ENCODE data around the gene TMEM108.

TMEM108 gene

GRCh38 chr3:133440652-133441051, 402.5 kb downstream of the TMEM108 start:
- no peak for DNase-seq

DNA sequence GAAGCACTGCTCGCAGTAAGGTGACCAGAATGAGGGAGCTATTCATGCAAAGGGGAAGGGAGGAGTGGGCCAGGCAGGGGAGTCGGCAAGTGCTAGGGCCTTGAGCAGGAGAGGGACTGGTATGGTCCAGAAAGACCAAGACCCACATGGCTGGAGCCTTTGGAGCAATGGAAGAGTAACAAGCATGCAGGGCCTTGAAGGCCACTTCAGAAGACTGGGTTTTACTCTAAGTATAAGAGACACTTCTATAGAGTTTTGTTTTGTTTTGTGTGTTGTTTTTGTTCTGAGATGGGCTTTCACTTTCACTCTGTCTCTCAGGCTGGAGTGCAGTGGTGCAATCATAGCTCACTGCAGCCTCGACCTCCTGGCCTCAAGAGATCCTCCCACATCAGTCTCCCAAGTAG, 403.7 kb downstream of the TMEM108 start:
- no peak for DNase-seq

DNA sequence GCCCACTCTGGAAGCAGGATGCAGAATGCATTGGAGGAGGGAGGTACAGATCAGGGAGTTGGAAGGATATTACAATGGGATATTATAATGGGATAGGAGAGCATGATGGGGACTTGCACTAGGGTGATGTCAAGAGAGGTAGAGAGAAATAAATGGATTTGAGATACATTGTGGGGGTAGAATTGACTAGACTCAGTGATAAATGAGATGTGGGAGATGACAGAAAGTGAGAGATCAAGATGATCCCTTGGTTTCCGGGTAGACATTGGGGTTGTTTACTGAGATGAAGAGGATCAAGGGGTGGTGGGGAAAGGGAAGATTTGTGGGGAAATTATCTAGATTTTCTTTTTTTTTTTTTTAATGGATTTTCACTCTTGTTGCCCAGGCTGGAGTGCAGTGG, 404.3 kb downstream of the TMEM108 start:
- no peak for DNase-seq

- peak; percentile 91 for DNase-seq
These were observed 405.6 kb downstream of the TMEM108 start for GRCh38 chr3:133443649-133444422.

DNA sequence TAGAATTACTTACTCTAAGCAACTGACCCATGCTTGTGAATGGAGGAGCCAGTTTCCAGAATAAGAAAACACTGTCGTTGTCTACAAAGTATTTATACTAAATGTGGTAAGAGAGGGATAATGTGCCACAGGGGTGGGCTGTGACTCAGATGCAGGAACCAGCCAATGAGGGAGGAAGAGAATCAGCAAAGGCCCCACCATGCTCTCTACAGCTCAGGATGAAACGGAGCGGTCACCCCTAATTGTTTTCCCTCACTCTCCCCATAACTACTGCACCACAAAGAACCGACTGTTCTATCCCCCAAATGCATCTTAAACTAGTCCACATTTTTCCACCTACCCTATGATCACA, 406.2 kb downstream of the TMEM108 start:
- no peak for DNase-seq

DNA sequence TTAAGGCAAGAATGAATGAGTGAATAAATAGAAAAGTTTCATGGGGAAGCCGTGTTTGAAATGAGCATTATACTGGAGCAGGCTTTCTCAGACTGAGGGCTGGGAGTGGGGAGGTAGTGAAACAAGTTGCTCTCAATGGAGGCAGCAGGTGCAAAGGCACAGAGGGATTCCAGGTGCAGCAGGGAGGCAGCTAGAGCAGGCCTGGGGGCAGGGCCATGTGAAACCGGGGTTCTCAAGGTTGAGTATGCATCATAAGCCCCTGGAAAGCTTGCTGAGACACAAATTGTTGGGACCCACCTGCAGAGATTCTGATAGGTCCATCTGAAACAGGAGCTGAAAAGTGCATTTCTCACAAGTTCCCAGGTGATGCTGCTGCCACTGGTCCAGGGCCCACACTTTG, 406.9 kb downstream of the TMEM108 start:
- DNase-seq, result no peak
